ENCODE results near the gene CEBPA.

CEBPA gene

GRCh38 chr19:33269016-33269415 lies 33.3 kb downstream of the CEBPA start:
- TF ChIP-seq CTCF (IDR thresholded peaks at IDR 0.05): no peak
- H3K27ac ChIP-seq: no peak overlapping the region
- no peak for DNase-seq

GRCh38 chr19:33268162-33268991 lies 34.0 kb downstream of the CEBPA start:
- Histone ChIP-seq H3K9me3 (no peaks in the 10 kb centered on the region), H3K27me3 (peaks cover 0 to 30% of the 10 kb centered on the region in 2 donors), H3K36me3 (no peaks in the 10 kb centered on the region), H3K4me3 (no peak overlapping the region), H3K4me1 (peaks cover 0 to 3% (median 2%) of the 10 kb centered on the region in 4 donors), H3K27ac (no peak overlapping the region)
- TF ChIP-seq CTCF (IDR thresholded peaks at IDR 0.05): no peak
- DNase-seq: no peak
- intact Hi-C loops (cut with DNase I; ENCODE audit: low total_unique reads): no loop called here

More at GRCh38 chr19:33269016-33269415, 33.3 kb downstream of the CEBPA start:
- no peaks in the 10 kb centered on the region for H3K9me3 ChIP-seq
- H3K4me3 ChIP-seq: no peak overlapping the region
- intact Hi-C loops (cut with DNase I; ENCODE audit: low total_unique reads): no loop called here
- H3K4me1 ChIP-seq: peaks cover 0 to 9% (median 6%) of the 10 kb centered on the region in 4 donors
- H3K27me3 ChIP-seq: peaks cover 0 to 30% of the 10 kb centered on the region in 2 donors
- H3K36me3 ChIP-seq: no peaks in the 10 kb centered on the region

- TF ChIP-seq CTCF (IDR thresholded peaks at IDR 0.05): no peak
- DNase-seq: no peak
- no peaks in the 10 kb centered on the region for H3K4me1 ChIP-seq
- H3K4me3 ChIP-seq: no peak overlapping the region
- peaks cover 0 to 30% of the 10 kb centered on the region in 2 donors for H3K27me3 ChIP-seq
- intact Hi-C loops (cut with DNase I; ENCODE audit: low total_unique reads): no loop called here
- no peaks in the 10 kb centered on the region for H3K9me3 ChIP-seq
- no peaks in the 10 kb centered on the region for H3K36me3 ChIP-seq
- H3K27ac ChIP-seq: no peak overlapping the region
Measured at GRCh38 chr19:33267706-33268105, 34.6 kb downstream of the CEBPA start.

- H3K9me3 ChIP-seq: no peaks in the 10 kb centered on the region
- TF ChIP-seq CTCF (IDR thresholded peaks at IDR 0.05): no peak
- H3K4me1 ChIP-seq: no peaks in the 10 kb centered on the region
- H3K36me3 ChIP-seq: no peaks in the 10 kb centered on the region
- intact Hi-C loops (cut with DNase I; ENCODE audit: low total_unique reads): no loop called here
- peaks cover 0 to 30% of the 10 kb centered on the region in 2 donors for H3K27me3 ChIP-seq
- no peak overlapping the region for H3K27ac ChIP-seq
- DNase-seq: no peak
- H3K4me3 ChIP-seq: no peak overlapping the region
Measured at GRCh38 chr19:33266974-33267484, 35.3 kb downstream of the CEBPA start.

- no peak overlapping the region for H3K4me3 ChIP-seq
- no peak overlapping the region for H3K27ac ChIP-seq
- peaks cover 0 to 34% of the 10 kb centered on the region in 2 donors for H3K27me3 ChIP-seq
- intact Hi-C loops (cut with DNase I; ENCODE audit: low total_unique reads): no loop called here
- no peaks in the 10 kb centered on the region for H3K36me3 ChIP-seq
- H3K9me3 ChIP-seq: no peaks in the 10 kb centered on the region
- no peaks in the 10 kb centered on the region for H3K4me1 ChIP-seq
- no peak for TF ChIP-seq CTCF (IDR thresholded peaks at IDR 0.05)
- DNase-seq: no peak
Measured at GRCh38 chr19:33264881-33265445, 37.4 kb downstream of the CEBPA start.

Data from tibial artery (tissue), 4 donors.